CD4-positive, alpha-beta T cell (primary cell): ENCODE results near the gene PFKFB3. TPM values are rescaled to one million over a fixed set of nuclear protein-coding genes. Genes with fewer than 3 reads are reported as not detected.
"Not testable (repeated sequence)": the region's sequence is repeated elsewhere in the genome, so short reads cannot be mapped to it uniquely, and the experiment has no call there.

Experiments
- ATAC-seq: fragments of 200-7000 bp; cut with Tn5 transposase; one replicate; pipeline ENCODE4 v1.10.0; 2022; ENCODE audit warnings: mild to moderate bottlenecking; ENCODE audit not compliant: poor library complexity
- CTCF ChIA-PET: fragments of 350-600 bp; sonication (Branson Sonifier 250); formaldehyde crosslinking; loops from one replicate; lab custom pipeline; 2021; ENCODE audit warnings: antibody characterized with exemption, inconsistent platforms; lab: Charles Lee
- POLR2A ChIA-PET: fragments of 350-600 bp; sonication (Branson Sonifier 250); formaldehyde crosslinking; loops from one replicate; lab custom pipeline; 2021; ENCODE audit warnings: antibody characterized with exemption, inconsistent platforms; lab: Charles Lee
- DNase-seq, 14 experiments: peaks; one replicate each; pipeline ENCODE4 v3.0.0-alpha.2; 2013 to 2020; ENCODE audit warnings: mixed read lengths in 2 of 14
- H3K27ac ChIP-seq, 2 donors: one replicate each; pipeline versions ENCODE4 v1.5.1 to v1.7.0; 2013; ENCODE audit warnings: low read length in 2 of 2, low read depth in 1 of 2, mild to moderate bottlenecking in 1 of 2
- H3K27me3 ChIP-seq, 2 experiments: 1 replicate in 1 of 2; 2 replicates in 1 of 2; pipeline versions ENCODE4 v1.6.1 to v1.7.0; 2013; ENCODE audit warnings: low read length in 2 of 2, control low read depth in 1 of 2, mild to moderate bottlenecking in 1 of 2, moderate library complexity in 1 of 2; ENCODE audit not compliant: insufficient read depth in 2 of 2, control insufficient read depth in 1 of 2
- H3K36me3 ChIP-seq: one replicate; pipeline ENCODE4 v1.6.1; 2013; ENCODE audit warnings: low read length, control low read depth; ENCODE audit not compliant: insufficient read depth
- H3K4me1 ChIP-seq: one replicate; pipeline ENCODE4 v1.6.1; 2013; ENCODE audit warnings: low read length, control low read depth; ENCODE audit not compliant: insufficient read depth
- H3K4me3 ChIP-seq: one replicate; pipeline ENCODE4 v1.5.1; 2013; ENCODE audit warnings: mild to moderate bottlenecking, low read length, moderate library complexity
- H3K9me3 ChIP-seq, 2 experiments: 1 replicate in 1 of 2; 2 replicates in 1 of 2; pipeline versions ENCODE4 v1.6.1 to v1.7.0; 2013; ENCODE audit warnings: low read length in 2 of 2, mild to moderate bottlenecking in 2 of 2, control low read depth in 1 of 2, moderate library complexity in 1 of 2; ENCODE audit not compliant: control insufficient read depth in 1 of 2, insufficient read depth in 1 of 2
- H3K27ac Mint-ChIP-seq: one replicate; pipeline ENCODE4 v1.8.0; 2020; ENCODE audit warnings: mixed read lengths
- H3K27me3 Mint-ChIP-seq: one replicate; pipeline ENCODE4 v1.8.0; 2021; ENCODE audit warnings: mixed read lengths
- H3K36me3 Mint-ChIP-seq: one replicate; pipeline ENCODE4 v1.8.0; 2021; ENCODE audit warnings: low read depth, mixed read lengths
- H3K4me1 Mint-ChIP-seq: one replicate; pipeline ENCODE4 v1.8.0; 2021; ENCODE audit warnings: low read depth, mixed read lengths
- H3K4me3 Mint-ChIP-seq: one replicate; pipeline ENCODE4 v1.8.0; 2020; ENCODE audit warnings: mild to moderate bottlenecking, mixed read lengths
- H3K9me3 Mint-ChIP-seq: one replicate; pipeline ENCODE4 v1.8.0; 2020; ENCODE audit warnings: mixed read lengths
- intact Hi-C, 2 experiments: fragments of 100-400 bp; cut with DNase I in 1 of 2; cut with micrococcal nuclease in 1 of 2; formaldehyde crosslinking; loops; one replicate each; pipeline versions ENCODE4 v1.15.1 to v1.9.0; 2023 to 2025; cut with DNase I, micrococcal nuclease
- total RNA-seq, 174 experiments: library from RNA in 2 of 174; stranded (reverse) in 2 of 174; gene quantifications; one replicate each; pipeline ENCODE4 v1.2.3 and lab custom pipeline; 2021 to 2026
- TF ChIP-seq, protein P1 (sequence below): fragments of 200-600 bp; IDR thresholded peaks from one replicate; pipeline ENCODE4 v1.8.0; 2022; ENCODE audit warnings: antibody characterized with exemption, mild to moderate bottlenecking

The PFKFB3 gene
- total RNA-seq, 2 experiments from 2014 or later = 142 to 145 TPM

DNA sequence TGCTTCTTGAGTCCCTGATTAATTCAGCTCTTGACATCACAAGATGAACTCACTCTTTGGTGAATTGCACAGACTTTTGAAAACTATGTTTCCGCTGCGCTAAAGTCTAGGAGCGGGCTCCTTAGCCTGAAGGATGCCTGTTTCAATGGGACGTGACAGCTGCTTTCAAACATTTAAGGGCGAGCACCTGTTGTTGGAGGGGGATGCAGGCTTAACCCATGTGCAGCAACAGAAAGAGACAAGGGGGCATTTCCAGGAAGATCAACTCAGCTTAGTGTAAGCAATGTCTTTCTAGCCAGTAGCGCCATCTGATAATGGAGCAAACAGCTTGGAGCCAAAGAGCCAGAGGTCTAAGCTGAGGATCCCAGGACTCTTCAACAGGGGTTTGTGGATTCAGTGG, 8.4 kb upstream of the PFKFB3 start:
- intact Hi-C loops = no loop called here

DNA sequence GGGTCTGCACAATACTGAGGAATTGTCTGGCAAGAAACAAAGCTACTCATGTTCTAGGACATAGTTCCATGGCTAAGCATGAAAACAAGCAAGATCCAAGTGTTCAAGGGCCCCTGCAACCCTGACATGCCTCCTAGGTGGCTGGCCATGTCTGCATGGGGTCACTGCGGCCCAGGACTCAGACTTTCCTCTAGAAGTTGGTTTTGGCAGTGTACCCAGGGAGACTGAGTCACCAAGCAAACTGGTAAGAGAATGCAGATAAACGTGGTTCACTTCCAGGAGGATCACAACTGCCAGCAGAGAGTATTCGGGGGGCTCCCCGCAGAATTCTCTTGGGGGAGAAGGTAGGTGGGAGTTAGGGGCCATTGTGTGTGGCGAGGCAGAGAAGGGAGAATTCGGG, 7.4 kb upstream of the PFKFB3 start:
- intact Hi-C loops = no loop called here
- Histone ChIP-seq H3K9me3 (no peaks in the 10 kb centered on the region), H3K27ac (no peak overlapping the region), H3K27me3 (no peaks in the 10 kb centered on the region), H3K36me3 (no peaks in the 10 kb centered on the region), H3K4me3 (no peak overlapping the region), H3K4me1 (peaks cover 18% of the 10 kb centered on the region)
- no peak overlapping the region for H3K27ac Mint-ChIP-seq
- ChIA-PET CTCF (interaction anchor here (1.1 kb wide), 1 partner anchor 22 kb away, joined by 6 read pairs; no protein-coding TSS in a partner anchor), POLR2A (interaction anchor here (0.7 kb wide), 1 partner anchor 30 kb away, joined by 3 read pairs; no protein-coding TSS in a partner anchor)
- TF ChIP-seq, protein P1, sequence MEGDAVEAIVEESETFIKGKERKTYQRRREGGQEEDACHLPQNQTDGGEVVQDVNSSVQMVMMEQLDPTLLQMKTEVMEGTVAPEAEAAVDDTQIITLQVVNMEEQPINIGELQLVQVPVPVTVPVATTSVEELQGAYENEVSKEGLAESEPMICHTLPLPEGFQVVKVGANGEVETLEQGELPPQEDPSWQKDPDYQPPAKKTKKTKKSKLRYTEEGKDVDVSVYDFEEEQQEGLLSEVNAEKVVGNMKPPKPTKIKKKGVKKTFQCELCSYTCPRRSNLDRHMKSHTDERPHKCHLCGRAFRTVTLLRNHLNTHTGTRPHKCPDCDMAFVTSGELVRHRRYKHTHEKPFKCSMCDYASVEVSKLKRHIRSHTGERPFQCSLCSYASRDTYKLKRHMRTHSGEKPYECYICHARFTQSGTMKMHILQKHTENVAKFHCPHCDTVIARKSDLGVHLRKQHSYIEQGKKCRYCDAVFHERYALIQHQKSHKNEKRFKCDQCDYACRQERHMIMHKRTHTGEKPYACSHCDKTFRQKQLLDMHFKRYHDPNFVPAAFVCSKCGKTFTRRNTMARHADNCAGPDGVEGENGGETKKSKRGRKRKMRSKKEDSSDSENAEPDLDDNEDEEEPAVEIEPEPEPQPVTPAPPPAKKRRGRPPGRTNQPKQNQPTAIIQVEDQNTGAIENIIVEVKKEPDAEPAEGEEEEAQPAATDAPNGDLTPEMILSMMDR = no peak
- no peak for ATAC-seq
- H3K36me3 Mint-ChIP-seq = no peaks in the 10 kb centered on the region
- H3K4me1 Mint-ChIP-seq = peaks cover 48% of the 10 kb centered on the region
- H3K27me3 Mint-ChIP-seq = no peaks in the 10 kb centered on the region
- H3K9me3 Mint-ChIP-seq = no peaks in the 10 kb centered on the region
- no peak for DNase-seq
- no peak overlapping the region for H3K4me3 Mint-ChIP-seq

More for the DNA sequence above, 8.4 kb upstream of the PFKFB3 start:
- H3K36me3 Mint-ChIP-seq = no peaks in the 10 kb centered on the region
- Histone ChIP-seq H3K4me3 (no peak overlapping the region), H3K9me3 (no peaks in the 10 kb centered on the region), H3K4me1 (peaks cover 13% of the 10 kb centered on the region), H3K27ac (no peak overlapping the region), H3K27me3 (no peaks in the 10 kb centered on the region), H3K36me3 (no peaks in the 10 kb centered on the region)
- ChIA-PET CTCF (no interaction called here), POLR2A (no interaction called here)
- H3K27ac Mint-ChIP-seq = no peak overlapping the region
- H3K9me3 Mint-ChIP-seq = no peaks in the 10 kb centered on the region
- no peak for ATAC-seq
- DNase-seq = no peak
- H3K4me1 Mint-ChIP-seq = peaks cover 45% of the 10 kb centered on the region
- H3K27me3 Mint-ChIP-seq = no peaks in the 10 kb centered on the region
- no peak overlapping the region for H3K4me3 Mint-ChIP-seq
- TF ChIP-seq, protein P1 = no peak

DNA sequence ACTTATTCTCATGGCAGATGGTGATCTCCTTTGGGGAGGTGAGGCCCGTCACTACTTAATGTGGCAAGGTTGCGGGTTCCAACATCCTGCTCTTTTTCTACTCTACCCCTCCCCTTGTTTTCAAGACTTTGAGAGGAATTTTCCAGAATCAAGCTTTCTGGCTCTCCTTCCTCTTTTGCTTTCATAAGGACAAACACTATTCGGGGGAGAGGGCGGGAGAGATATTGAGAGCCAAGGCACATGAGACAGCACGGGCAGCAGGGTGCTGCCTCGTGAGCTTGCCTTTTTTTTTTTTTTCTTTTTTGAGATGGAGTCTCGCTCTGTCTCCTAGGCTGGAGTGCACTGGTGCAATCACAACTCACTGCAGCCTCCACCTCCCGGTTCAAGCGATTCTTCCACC, 6.9 kb upstream of the PFKFB3 start:
- no peak overlapping the region for H3K4me3 ChIP-seq
- DNase-seq (peak in 2 of 14 experiments; percentile 38 to 46), ATAC-seq (peak; percentile 24)
- Mint-ChIP-seq H3K36me3 (no peaks in the 10 kb centered on the region), H3K4me3 (no peak overlapping the region), H3K4me1 (peaks cover 49% of the 10 kb centered on the region), H3K27me3 (no peaks in the 10 kb centered on the region), H3K27ac (peak overlapping the region; percentile 39), H3K9me3 (no peaks in the 10 kb centered on the region)
- intact Hi-C loops = loop anchor here in 1 of 2 experiments (2.0 kb wide), 1 partner anchor 15 kb away; no protein-coding TSS in a partner anchor
- no peaks in the 10 kb centered on the region for H3K27me3 ChIP-seq
- no peak overlapping the region for H3K27ac ChIP-seq
- peaks cover 19% of the 10 kb centered on the region for H3K4me1 ChIP-seq
- POLR2A ChIA-PET = interaction anchor here (0.7 kb wide), 1 partner anchor 30 kb away, joined by 3 read pairs; no protein-coding TSS in a partner anchor
- no peaks in the 10 kb centered on the region for H3K9me3 ChIP-seq
- CTCF ChIA-PET = interaction anchor here (1.1 kb wide), 1 partner anchor 23 kb away, joined by 6 read pairs; no protein-coding TSS in a partner anchor
- H3K36me3 ChIP-seq = no peaks in the 10 kb centered on the region
- TF ChIP-seq, protein P1 = no peak

DNA sequence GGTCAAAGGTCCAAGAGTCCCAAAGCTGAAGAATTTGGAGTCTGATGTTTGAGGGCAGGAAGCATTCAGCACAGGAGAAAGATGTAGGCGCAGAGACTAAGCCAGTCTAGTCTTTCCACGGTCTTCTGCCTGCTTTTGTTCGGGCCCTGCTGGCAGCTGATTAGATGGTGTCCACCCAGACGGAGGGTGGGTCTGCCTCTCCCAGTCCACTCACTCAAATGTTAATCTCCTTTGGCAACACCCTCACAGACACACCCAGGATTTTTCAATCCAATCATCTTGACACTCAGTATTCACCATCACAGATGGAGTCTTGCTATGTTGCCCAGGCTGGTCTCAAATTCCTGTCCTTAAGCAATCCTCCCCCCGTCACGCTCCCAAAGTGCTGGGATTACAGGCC, 6.2 kb upstream of the PFKFB3 start:
- H3K27me3 ChIP-seq, H3K36me3 Mint-ChIP-seq, H3K36me3 ChIP-seq, H3K27me3 Mint-ChIP-seq, H3K9me3 ChIP-seq, H3K9me3 Mint-ChIP-seq, DNase-seq, H3K4me3 Mint-ChIP-seq, H3K4me3 ChIP-seq, H3K27ac ChIP-seq, ATAC-seq, POLR2A ChIA-PET: not testable (repeated sequence)
- H3K4me1 ChIP-seq = peaks cover 19% of the 10 kb centered on the region
- intact Hi-C loops = loop anchor here in 1 of 2 experiments (2.0 kb wide), 1 partner anchor 16 kb away; no protein-coding TSS in a partner anchor
- CTCF ChIA-PET = interaction anchor here (1.1 kb wide), 1 partner anchor 23 kb away, joined by 6 read pairs; no protein-coding TSS in a partner anchor
- H3K27ac Mint-ChIP-seq = peak overlapping the region; percentile 39
- peaks cover 49% of the 10 kb centered on the region for H3K4me1 Mint-ChIP-seq
